OCI-LY3 (cell line): Measurements from ENCODE around the gene TTF1.
"Not testable (repeated sequence)": the region's sequence is repeated elsewhere in the genome, so short reads cannot be mapped to it uniquely, and the experiment has no call there.

Source experiments
- H2AFZ ChIP-seq: fragments of 200-600, 300-600 bp; shearing (Covaris generic); 2 replicates; pipeline ENCODE4 v1.6.0; 2014; ENCODE audit warnings: antibody characterized with exemption, low read depth, low read length
- H3K27ac ChIP-seq: fragments of 200-600, 300-600 bp; sonication (generic); 2 replicates; pipeline ENCODE4 v1.5.1; 2014; ENCODE audit warnings: mild to moderate bottlenecking, low read length, moderate library complexity, mixed read lengths
- H3K27me3 ChIP-seq: fragments of 200-600, 300-600 bp; sonication (generic); 2 replicates; pipeline ENCODE4 v1.6.1; 2014; ENCODE audit warnings: low read depth, low read length, mixed read lengths
- H3K36me3 ChIP-seq: fragments of 200-600, 300-600 bp; sonication (generic); replicated peaks from 2 replicates; pipeline ENCODE3; 2014; ENCODE audit warnings: low read depth, low read length, mixed read lengths
- H3K4me1 ChIP-seq: fragments of 300-600, 200-600 bp; sonication (generic); 2 replicates; pipeline ENCODE4 v1.6.1; 2014; ENCODE audit warnings: low read length, mixed read lengths
- H3K4me2 ChIP-seq: fragments of 200-600, 300-600 bp; sonication (generic); 2 replicates; pipeline ENCODE4 v1.6.1; 2014; ENCODE audit warnings: low read length, mixed read lengths
- H3K4me3 ChIP-seq: fragments of 300-600, 200-600 bp; sonication (generic); 2 replicates; pipeline ENCODE4 v1.5.1; 2014; ENCODE audit warnings: antibody characterized with exemption, mild to moderate bottlenecking, low read length, moderate library complexity
- H3K79me2 ChIP-seq: fragments of 300-600, 200-600 bp; shearing (Covaris generic); 2 replicates; pipeline ENCODE4 v1.6.1; 2014; ENCODE audit warnings: mild to moderate bottlenecking, low read length, mixed read lengths
- H3K9ac ChIP-seq: fragments of 300-600, 200-600 bp; shearing (Covaris generic); 2 replicates; pipeline ENCODE4 v1.6.0; 2014; ENCODE audit warnings: mild to moderate bottlenecking, low read length, moderate library complexity
- H3K9me3 ChIP-seq: fragments of 200-600, 300-600 bp; shearing (Covaris generic); 2 replicates; pipeline ENCODE4 v1.6.1; 2014; ENCODE audit warnings: low read length, mixed read lengths; ENCODE audit not compliant: insufficient read depth
- H4K20me1 ChIP-seq: fragments of 200-600, 300-600 bp; sonication (generic); 2 replicates; pipeline ENCODE4 v1.6.1; 2016; ENCODE audit warnings: low read length, mixed read lengths; ENCODE audit not compliant: insufficient read depth
- EZH2phosphoT487 ChIP-seq: fragments of 200-600 bp; shearing (Covaris generic); IDR thresholded peaks from 2 replicates; pipeline ENCODE4 v1.6.1; 2018; ENCODE audit warnings: antibody characterized with exemption, mixed run types, low read depth
- TF ChIP-seq, protein P1 (sequence below): fragments of 200-600, 300-600 bp; sonication (generic); IDR thresholded peaks from 2 replicates; pipeline ENCODE4 v1.5.1; 2014; ENCODE audit warnings: antibody characterized with exemption, low read length, low read depth

Gene TTF1

GRCh38 chr9:132387133-132387532, 19.5 kb downstream of the TTF1 start:
- H3K36me3 ChIP-seq = peaks cover 53% of the 10 kb centered on the region
- H3K27me3 ChIP-seq = no peaks in the 10 kb centered on the region
- no peaks in the 10 kb centered on the region for H3K79me2 ChIP-seq
- no peak overlapping the region for H3K4me3 ChIP-seq
- no peak overlapping the region for H3K4me2 ChIP-seq
- no peaks in the 10 kb centered on the region for H3K9me3 ChIP-seq
- no peak overlapping the region for H2AFZ ChIP-seq
- TF ChIP-seq EZH2phosphoT487 = no peak
- TF ChIP-seq, protein P1, sequence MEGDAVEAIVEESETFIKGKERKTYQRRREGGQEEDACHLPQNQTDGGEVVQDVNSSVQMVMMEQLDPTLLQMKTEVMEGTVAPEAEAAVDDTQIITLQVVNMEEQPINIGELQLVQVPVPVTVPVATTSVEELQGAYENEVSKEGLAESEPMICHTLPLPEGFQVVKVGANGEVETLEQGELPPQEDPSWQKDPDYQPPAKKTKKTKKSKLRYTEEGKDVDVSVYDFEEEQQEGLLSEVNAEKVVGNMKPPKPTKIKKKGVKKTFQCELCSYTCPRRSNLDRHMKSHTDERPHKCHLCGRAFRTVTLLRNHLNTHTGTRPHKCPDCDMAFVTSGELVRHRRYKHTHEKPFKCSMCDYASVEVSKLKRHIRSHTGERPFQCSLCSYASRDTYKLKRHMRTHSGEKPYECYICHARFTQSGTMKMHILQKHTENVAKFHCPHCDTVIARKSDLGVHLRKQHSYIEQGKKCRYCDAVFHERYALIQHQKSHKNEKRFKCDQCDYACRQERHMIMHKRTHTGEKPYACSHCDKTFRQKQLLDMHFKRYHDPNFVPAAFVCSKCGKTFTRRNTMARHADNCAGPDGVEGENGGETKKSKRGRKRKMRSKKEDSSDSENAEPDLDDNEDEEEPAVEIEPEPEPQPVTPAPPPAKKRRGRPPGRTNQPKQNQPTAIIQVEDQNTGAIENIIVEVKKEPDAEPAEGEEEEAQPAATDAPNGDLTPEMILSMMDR = no peak
- H4K20me1 ChIP-seq = no peaks in the 10 kb centered on the region
- no peak overlapping the region for H3K27ac ChIP-seq
- peaks cover 24% of the 10 kb centered on the region for H3K4me1 ChIP-seq
- no peak overlapping the region for H3K9ac ChIP-seq

GRCh38 chr9:132384376-132384775, 22.3 kb downstream of the TTF1 start:
- Histone ChIP-seq H4K20me1 (no peaks in the 10 kb centered on the region), H3K9me3 (no peaks in the 10 kb centered on the region), H2AFZ (no peak overlapping the region), H3K4me3 (no peak overlapping the region), H3K27ac (peak overlapping the region; percentile 92), H3K4me1 (peaks cover 41% of the 10 kb centered on the region), H3K4me2 (peak overlapping the region; percentile 67), H3K9ac (peak overlapping the region; percentile 25; the same call in 1 of the 2 replicates), H3K36me3 (peaks cover 43% of the 10 kb centered on the region), H3K27me3 (no peaks in the 10 kb centered on the region), H3K79me2 (peaks cover 5% of the 10 kb centered on the region; the same call in 1 of the 2 replicates)
- no peak for TF ChIP-seq EZH2phosphoT487
- TF ChIP-seq, protein P1 = no peak

DNA sequence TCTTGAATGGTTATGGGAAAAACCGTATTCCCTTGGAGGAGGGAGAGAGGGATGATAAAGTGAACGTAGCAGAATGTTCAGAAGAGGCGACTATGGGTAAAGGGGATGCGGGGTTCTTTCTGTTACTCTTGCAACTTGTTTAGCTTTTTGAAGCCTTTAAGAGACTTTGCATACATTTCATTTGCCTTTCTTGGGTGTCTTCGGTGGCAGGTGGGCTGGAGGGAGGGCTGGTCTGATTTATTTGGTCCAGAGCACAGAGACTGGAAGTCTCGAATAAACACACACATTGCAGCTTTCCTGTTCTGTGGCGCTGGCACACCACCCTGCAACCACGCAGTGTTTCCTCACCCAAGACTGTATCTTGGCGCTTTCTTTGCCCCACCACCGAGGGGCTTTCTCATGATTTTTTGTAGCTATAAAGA, 23.2 kb downstream of the TTF1 start:
- no peak for TF ChIP-seq EZH2phosphoT487
- TF ChIP-seq, protein P1 = peak; percentile 61
- Histone ChIP-seq H3K4me2 (peak overlapping the region; percentile 67), H2AFZ (no peak overlapping the region), H3K27ac (peak overlapping the region; percentile 92), H3K4me1 (peaks cover 41% of the 10 kb centered on the region), H3K9me3 (no peaks in the 10 kb centered on the region), H3K36me3 (peaks cover 45% of the 10 kb centered on the region), H3K9ac (peak overlapping the region; percentile 25), H3K27me3 (no peaks in the 10 kb centered on the region), H3K79me2 (peaks cover 5% of the 10 kb centered on the region; the same call in 1 of the 2 replicates), H4K20me1 (no peaks in the 10 kb centered on the region), H3K4me3 (peak overlapping the region; percentile 42)

DNA sequence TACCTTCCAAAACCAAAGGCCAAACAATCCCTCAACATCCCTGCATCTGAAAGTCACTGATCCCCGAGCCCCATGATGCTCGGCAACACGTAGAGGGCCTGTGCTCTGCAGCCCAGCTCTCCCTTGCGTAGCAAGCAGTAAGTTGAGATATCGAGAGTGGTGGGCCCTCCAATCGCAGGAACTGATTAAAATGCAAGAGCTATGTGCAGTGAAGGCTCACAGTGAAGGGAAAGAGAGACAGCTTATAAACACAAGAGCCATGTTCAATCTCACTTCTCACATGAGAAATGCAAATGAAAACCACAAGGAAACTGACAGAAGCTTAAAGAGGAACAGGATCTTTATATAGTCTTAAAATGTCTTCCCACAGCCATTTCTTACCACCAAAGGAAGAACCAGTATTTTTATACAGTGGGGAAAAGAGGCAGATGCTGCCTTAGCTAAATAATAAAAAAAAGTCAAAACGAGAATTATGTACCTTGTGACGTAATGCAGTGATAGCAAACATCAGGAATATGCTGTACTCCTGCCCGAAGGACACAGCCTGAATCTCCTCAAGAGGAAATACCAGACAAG, 24.6 kb downstream of the TTF1 start:
- peaks cover 41% of the 10 kb centered on the region for H3K4me1 ChIP-seq
- peak overlapping the region; percentile 58 for H3K4me3 ChIP-seq
- peaks cover 38% of the 10 kb centered on the region for H3K36me3 ChIP-seq
- H3K27ac ChIP-seq = peak overlapping the region; percentile 92
- H4K20me1 ChIP-seq = no peaks in the 10 kb centered on the region
- H3K4me2 ChIP-seq = peak overlapping the region; percentile 82
- no peak for TF ChIP-seq EZH2phosphoT487
- TF ChIP-seq, protein P1 = no peak
- H2AFZ ChIP-seq = no peak overlapping the region
- peaks cover 5% of the 10 kb centered on the region; the same call in 1 of the 2 replicates for H3K79me2 ChIP-seq
- peak overlapping the region; percentile 51 for H3K9ac ChIP-seq
- no peaks in the 10 kb centered on the region for H3K9me3 ChIP-seq
- H3K27me3 ChIP-seq = no peaks in the 10 kb centered on the region

GRCh38 chr9:132378416-132378815, 28.2 kb downstream of the TTF1 start:
- not testable (repeated sequence) for H3K9me3 ChIP-seq, H3K9ac ChIP-seq, H3K27ac ChIP-seq, H3K79me2 ChIP-seq, H3K27me3 ChIP-seq, H2AFZ ChIP-seq, H4K20me1 ChIP-seq, H3K4me2 ChIP-seq, H3K4me3 ChIP-seq
- peaks cover 40% of the 10 kb centered on the region for H3K4me1 ChIP-seq
- peaks cover 25% of the 10 kb centered on the region for H3K36me3 ChIP-seq

DNA sequence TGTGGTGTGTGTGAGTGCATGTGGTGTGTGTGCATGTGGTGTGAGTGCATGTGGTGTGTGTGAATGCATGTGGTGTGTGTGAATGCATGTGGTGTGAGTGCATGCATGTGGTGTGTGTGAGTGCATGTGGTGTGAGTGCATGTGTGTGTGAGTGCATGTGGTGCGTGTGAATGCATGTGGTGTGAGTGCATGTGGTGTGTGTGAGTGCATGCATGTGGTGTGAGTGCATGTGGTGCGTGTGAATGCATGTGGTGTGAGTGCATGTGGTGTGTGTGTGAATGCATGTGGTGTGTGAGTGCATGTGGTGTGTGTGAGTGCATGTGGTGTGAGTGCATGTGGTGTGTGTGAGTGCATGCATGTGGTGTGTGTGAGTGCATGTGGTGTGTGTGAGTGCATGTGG, 28.9 kb downstream of the TTF1 start:
- H3K79me2 ChIP-seq, H3K27ac ChIP-seq, H3K9ac ChIP-seq, H3K4me2 ChIP-seq, H4K20me1 ChIP-seq, H3K4me3 ChIP-seq, H3K27me3 ChIP-seq, H2AFZ ChIP-seq, H3K9me3 ChIP-seq: not testable (repeated sequence)
- Histone ChIP-seq H3K4me1 (peaks cover 40% of the 10 kb centered on the region), H3K36me3 (peaks cover 25% of the 10 kb centered on the region)
